GM18498 (cell line): ENCODE measurements around the gene PXDN.

Experiments
- ATAC-seq: cut with Tn5 transposase; IDR thresholded peaks from one replicate; pipeline ENCODE4 v1.9.1; 2021; ENCODE audit warnings: mild to moderate bottlenecking, moderate library complexity; ENCODE audit not compliant: unreplicated experiment

Gene PXDN

GRCh38 chr2:1621041-1621440 lies 123.3 kb downstream of the PXDN start:
- ATAC-seq, result no peak

GRCh38 chr2:1620081-1620480 lies 124.2 kb downstream of the PXDN start:
- ATAC-seq, result no peak

GRCh38 chr2:1619556-1619955 lies 124.8 kb downstream of the PXDN start:
- no peak for ATAC-seq

GRCh38 chr2:1618974-1619373 lies 125.3 kb downstream of the PXDN start:
- ATAC-seq, result no peak

GRCh38 chr2:1618191-1618961 lies 125.9 kb downstream of the PXDN start:
- no peak for ATAC-seq

- no peak for ATAC-seq
Observed at GRCh38 chr2:1617425-1618021, 126.8 kb downstream of the PXDN start.

GRCh38 chr2:1614564-1614963 lies 129.8 kb downstream of the PXDN start:
- no peak for ATAC-seq

GRCh38 chr2:1613731-1614354 lies 130.5 kb downstream of the PXDN start:
- no peak for ATAC-seq

- ATAC-seq, result no peak
Observed at GRCh38 chr2:1613078-1613445, 131.3 kb downstream of the PXDN start.

GRCh38 chr2:1612391-1613077 lies 131.8 kb downstream of the PXDN start:
- no peak for ATAC-seq

- no peak for ATAC-seq
Observed at GRCh38 chr2:1611886-1612285, 132.4 kb downstream of the PXDN start.

GRCh38 chr2:1610096-1610485 lies 134.2 kb downstream of the PXDN start:
- ATAC-seq, result no peak

GRCh38 chr2:1609485-1610095 lies 134.7 kb downstream of the PXDN start:
- no peak for ATAC-seq

GRCh38 chr2:1609040-1609439 lies 135.3 kb downstream of the PXDN start:
- ATAC-seq, result no peak

GRCh38 chr2:1607971-1608688 lies 136.2 kb downstream of the PXDN start:
- ATAC-seq, result no peak

- no peak for ATAC-seq
Observed at GRCh38 chr2:1607236-1607920, 136.9 kb downstream of the PXDN start.

- no peak for ATAC-seq
Observed at GRCh38 chr2:1606421-1607235, 137.7 kb downstream of the PXDN start.

- ATAC-seq, result no peak
Observed at GRCh38 chr2:1606046-1606400, 138.3 kb downstream of the PXDN start.
